ENCODE measurements around the gene ATP5PD. TPM values are rescaled to one million over a fixed set of nuclear protein-coding genes. Genes with fewer than 3 reads are reported as not detected.
A peak's percentile ranks its signal among the peaks of the same experiment; 100 is the strongest.

The ATP5PD gene
- total and polyA plus RNA-seq, 2 of the 13 experiments (the other 11 are each of a cell fraction or from before 2014, with no cell fraction given), result 158 to 428 TPM

GRCh38 chr17:75012346-75013091 is 34.2 kb downstream of the ATP5PD start, which contains the start of gene MRPL58 (continued):
- TF ChIP-seq HMGXB3 (CRISPR knock-in tag; IDR thresholded peaks at IDR 0.05; ENCODE audit: borderline replicate concordance) (peak; percentile 92; the same call in 1 of the 2 replicates), GZF1 (CRISPR knock-in tag; IDR thresholded peaks at IDR 0.05) (peak; percentile 85), NCOA1 (CRISPR knock-in tag; IDR thresholded peaks at IDR 0.05) (peak; percentile 93), HCFC1 (IDR thresholded peaks at IDR 0.05; ENCODE audit: low read depth, low read length) (peak; percentile 78), KLF11 (CRISPR knock-in tag; IDR thresholded peaks at IDR 0.05) (peak; percentile 98), MTA3 (CRISPR knock-in tag; IDR thresholded peaks at IDR 0.05) (peak; percentile 79; the same call in 1 of the 2 replicates), KDM6A (CRISPR knock-in tag; IDR thresholded peaks at IDR 0.05; ENCODE audit: low read depth) (peak; percentile 49; the same call in 1 of the 2 replicates), GPN1 (CRISPR knock-in tag; IDR thresholded peaks at IDR 0.05; ENCODE audit: borderline replicate concordance) (peak; percentile 97), FOXA3 (CRISPR knock-in tag; IDR thresholded peaks at IDR 0.05) (peak; percentile 69), ZKSCAN8 (CRISPR knock-in tag; IDR thresholded peaks at IDR 0.05; ENCODE audit: borderline replicate concordance) (peak; percentile 97), GLI4 (CRISPR knock-in tag; IDR thresholded peaks at IDR 0.05; ENCODE audit: borderline replicate concordance) (peak; percentile 77; the same call in 1 of the 2 replicates), ZNF292 (CRISPR knock-in tag; IDR thresholded peaks at IDR 0.05; ENCODE audit: borderline replicate concordance, low read depth) (no peak), BATF2 (CRISPR knock-in tag; IDR thresholded peaks at IDR 0.05) (no peak), NCOR1 (IDR thresholded peaks at IDR 0.05; ENCODE audit: borderline replicate concordance, low read length) (peak; percentile 40; the same call in 1 of the 2 replicates), ZNF713 (CRISPR knock-in tag; IDR thresholded peaks at IDR 0.05) (peak; percentile 97; the same call in 1 of the 2 replicates), SSRP1 (CRISPR knock-in tag; IDR thresholded peaks at IDR 0.05) (0 out of 2 replicates have a peak, but pooled peaks have one; percentile 69), ZFP90 (CRISPR knock-in tag; IDR thresholded peaks at IDR 0.05; ENCODE audit: borderline replicate concordance) (peak; percentile 97)
- TF ChIP-seq, protein P1, sequence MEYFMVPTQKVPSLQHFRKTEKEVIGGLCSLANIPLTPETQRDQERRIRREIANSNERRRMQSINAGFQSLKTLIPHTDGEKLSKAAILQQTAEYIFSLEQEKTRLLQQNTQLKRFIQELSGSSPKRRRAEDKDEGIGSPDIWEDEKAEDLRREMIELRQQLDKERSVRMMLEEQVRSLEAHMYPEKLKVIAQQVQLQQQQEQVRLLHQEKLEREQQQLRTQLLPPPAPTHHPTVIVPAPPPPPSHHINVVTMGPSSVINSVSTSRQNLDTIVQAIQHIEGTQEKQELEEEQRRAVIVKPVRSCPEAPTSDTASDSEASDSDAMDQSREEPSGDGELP (IDR thresholded peaks at IDR 0.05; ENCODE audit: borderline replicate concordance, low read depth), result peak; percentile 69; the same call in 1 of the 2 replicates
- TF ChIP-seq, protein P2, sequence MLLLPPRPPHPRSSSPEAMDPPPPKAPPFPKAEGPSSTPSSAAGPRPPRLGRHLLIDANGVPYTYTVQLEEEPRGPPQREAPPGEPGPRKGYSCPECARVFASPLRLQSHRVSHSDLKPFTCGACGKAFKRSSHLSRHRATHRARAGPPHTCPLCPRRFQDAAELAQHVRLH (CRISPR knock-in tag; IDR thresholded peaks at IDR 0.05; ENCODE audit: borderline replicate concordance, low read depth), result peak; percentile 99
